GM12872 (cell line): ENCODE data around the gene ANKRD42.

Source experiments
- CTCF ChIP-seq: IDR thresholded peaks from 3 replicates; pipeline ENCODE4 v1.5.1; 2011; ENCODE audit warnings: low read depth, mild to moderate bottlenecking, low read length, moderate library complexity; ENCODE audit not compliant: insufficient read depth

ANKRD42 gene

GRCh38 chr11:83156996-83157593, 36.4 kb upstream of the ANKRD42 start, which contains the start of gene PCF11:
Gene PCF11, plus strand, starts transcription at chr11:83157131. Its CDS starts 309 bp downstream, at chr11:83157440.
- TF ChIP-seq CTCF, result no peak

GRCh38 chr11:83157594-83158356, 35.7 kb upstream of the ANKRD42 start:
- TF ChIP-seq CTCF, result no peak

GRCh38 chr11:83158357-83158786, 35.1 kb upstream of the ANKRD42 start:
- peak; percentile 13; the same call in 1 of the 3 replicates for TF ChIP-seq CTCF

- no peak for TF ChIP-seq CTCF
Measured at GRCh38 chr11:83158965-83159901, 34.3 kb upstream of the ANKRD42 start.

GRCh38 chr11:83159902-83160865, 33.3 kb upstream of the ANKRD42 start:
- TF ChIP-seq CTCF, result no peak

GRCh38 chr11:83161610-83162199, 31.8 kb upstream of the ANKRD42 start:
- TF ChIP-seq CTCF, result no peak
